CD4-positive, alpha-beta T cell treated with Interleukin-2 at 100 ng/mL for 4 hours (primary cell): ENCODE measurements around the gene TBC1D3L.
"Not testable (repeated sequence)": the region's sequence is repeated elsewhere in the genome, so short reads cannot be mapped to it uniquely, and the experiment has no call there.

Experiments
- DNase-seq: peaks from one replicate; pipeline ENCODE4 v3.0.0-alpha.2; 2020; ENCODE audit warnings: low spot score

Gene TBC1D3L

DNA sequence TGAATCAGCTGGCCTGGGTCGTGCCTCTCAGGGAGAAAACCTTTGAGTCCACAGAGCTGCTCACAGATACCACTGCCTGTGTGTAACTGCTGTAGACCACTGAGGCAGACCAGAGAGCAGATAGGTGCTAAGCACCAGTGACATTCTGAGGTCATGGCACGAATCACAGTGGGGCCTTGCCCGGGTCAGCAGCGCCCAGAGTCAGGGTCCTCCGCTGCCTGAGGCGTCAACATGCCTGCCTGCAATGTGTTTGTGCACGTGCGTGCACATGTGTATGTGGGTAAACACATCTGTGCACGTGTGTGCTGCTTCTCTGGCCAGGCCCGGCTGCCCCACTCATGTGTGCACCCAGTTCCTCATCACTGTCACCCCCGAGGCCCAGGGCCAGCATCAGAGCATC is at the start of gene TBC1D3L:
TSS of gene TBC1D3L (minus strand) at position 101 of the 400 bp plus-strand sequence. CDS start 1,540 bp downstream, outside the sequence.
- DNase-seq: not testable (repeated sequence)

DNA sequence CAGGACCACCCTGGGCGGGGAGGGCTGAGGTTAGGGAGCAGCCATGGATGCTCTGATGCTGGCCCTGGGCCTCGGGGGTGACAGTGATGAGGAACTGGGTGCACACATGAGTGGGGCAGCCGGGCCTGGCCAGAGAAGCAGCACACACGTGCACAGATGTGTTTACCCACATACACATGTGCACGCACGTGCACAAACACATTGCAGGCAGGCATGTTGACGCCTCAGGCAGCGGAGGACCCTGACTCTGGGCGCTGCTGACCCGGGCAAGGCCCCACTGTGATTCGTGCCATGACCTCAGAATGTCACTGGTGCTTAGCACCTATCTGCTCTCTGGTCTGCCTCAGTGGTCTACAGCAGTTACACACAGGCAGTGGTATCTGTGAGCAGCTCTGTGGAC is 14.8 kb upstream of the TBC1D3L start, which contains the start of gene TBC1D3D:
TSS of gene TBC1D3D (plus strand) at position 301 of the 400 bp plus-strand sequence. CDS start 1,585 bp downstream, outside the sequence.
- not testable (repeated sequence) for DNase-seq
